ENCODE data around the gene SPATC1L.

DNA sequence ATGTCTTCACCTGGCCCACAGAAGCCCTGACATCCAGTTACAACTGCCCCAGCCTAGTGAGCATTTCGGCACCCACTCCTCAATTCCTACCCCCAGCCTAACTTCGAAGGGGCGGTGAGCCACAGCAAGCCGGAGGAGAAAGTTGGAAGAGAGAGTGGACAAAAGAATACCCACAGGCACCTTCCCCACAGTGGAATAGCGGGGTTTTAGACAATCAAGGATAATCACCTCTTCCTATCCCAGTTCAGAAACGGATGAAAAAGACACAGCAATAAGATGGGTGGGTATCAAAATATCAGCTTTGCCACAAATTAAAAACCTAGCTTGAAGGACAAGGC, 45.6 kb upstream of the SPATC1L start:
- TF ChIP-seq POLR2A (IDR thresholded peaks at IDR 0.05; ENCODE audit: low read depth) = no peak
- TF ChIP-seq, protein P1, sequence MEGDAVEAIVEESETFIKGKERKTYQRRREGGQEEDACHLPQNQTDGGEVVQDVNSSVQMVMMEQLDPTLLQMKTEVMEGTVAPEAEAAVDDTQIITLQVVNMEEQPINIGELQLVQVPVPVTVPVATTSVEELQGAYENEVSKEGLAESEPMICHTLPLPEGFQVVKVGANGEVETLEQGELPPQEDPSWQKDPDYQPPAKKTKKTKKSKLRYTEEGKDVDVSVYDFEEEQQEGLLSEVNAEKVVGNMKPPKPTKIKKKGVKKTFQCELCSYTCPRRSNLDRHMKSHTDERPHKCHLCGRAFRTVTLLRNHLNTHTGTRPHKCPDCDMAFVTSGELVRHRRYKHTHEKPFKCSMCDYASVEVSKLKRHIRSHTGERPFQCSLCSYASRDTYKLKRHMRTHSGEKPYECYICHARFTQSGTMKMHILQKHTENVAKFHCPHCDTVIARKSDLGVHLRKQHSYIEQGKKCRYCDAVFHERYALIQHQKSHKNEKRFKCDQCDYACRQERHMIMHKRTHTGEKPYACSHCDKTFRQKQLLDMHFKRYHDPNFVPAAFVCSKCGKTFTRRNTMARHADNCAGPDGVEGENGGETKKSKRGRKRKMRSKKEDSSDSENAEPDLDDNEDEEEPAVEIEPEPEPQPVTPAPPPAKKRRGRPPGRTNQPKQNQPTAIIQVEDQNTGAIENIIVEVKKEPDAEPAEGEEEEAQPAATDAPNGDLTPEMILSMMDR (IDR thresholded peaks at IDR 0.05) = no peak
